Cardiac septum (tissue), 1 donor: Measurements from ENCODE around the gene CHRM5. TPM values are rescaled to one million over a fixed set of nuclear protein-coding genes. Genes with fewer than 3 reads are reported as not detected.
"Not testable (repeated sequence)": the region's sequence is repeated elsewhere in the genome, so short reads cannot be mapped to it uniquely, and the experiment has no call there.

Source experiments
- DNase-seq: peaks from one replicate; pipeline ENCODE4 v3.0.0-alpha.2; 2020; ENCODE audit warnings: low spot score
- intact Hi-C: fragments of 100-400 bp; cut with DNase I; formaldehyde crosslinking; loops from one replicate; pipeline ENCODE4 v1.14.0; 2022
- total RNA-seq: library from RNA; stranded (reverse); fragmentation: NEBNext Ultra II Directional; extraction: Animal tissue kit (Norgen Biotek cat#: 25700); gene quantifications from one replicate; pipeline ENCODE4 v1.2.1, GENCODE V29; 2021
- donor health status: DM: no; HTN: no; CAD: no.

The CHRM5 gene
- total RNA-seq, 1 donor from 2014 or later, result not detected

GRCh38 chr15:34031987-34032760 is 63.9 kb downstream of the CHRM5 start:
- intact Hi-C loops, result no loop called here
- DNase-seq, result no peak

- intact Hi-C loops, result loop anchor here (2.0 kb wide), 1 partner anchor 65 kb away; the partner anchor contains the start of gene PGBD4
- peak; percentile 89 for DNase-seq
These were observed 70.0 kb downstream of the CHRM5 start for GRCh38 chr15:34038023-34038870.

DNA sequence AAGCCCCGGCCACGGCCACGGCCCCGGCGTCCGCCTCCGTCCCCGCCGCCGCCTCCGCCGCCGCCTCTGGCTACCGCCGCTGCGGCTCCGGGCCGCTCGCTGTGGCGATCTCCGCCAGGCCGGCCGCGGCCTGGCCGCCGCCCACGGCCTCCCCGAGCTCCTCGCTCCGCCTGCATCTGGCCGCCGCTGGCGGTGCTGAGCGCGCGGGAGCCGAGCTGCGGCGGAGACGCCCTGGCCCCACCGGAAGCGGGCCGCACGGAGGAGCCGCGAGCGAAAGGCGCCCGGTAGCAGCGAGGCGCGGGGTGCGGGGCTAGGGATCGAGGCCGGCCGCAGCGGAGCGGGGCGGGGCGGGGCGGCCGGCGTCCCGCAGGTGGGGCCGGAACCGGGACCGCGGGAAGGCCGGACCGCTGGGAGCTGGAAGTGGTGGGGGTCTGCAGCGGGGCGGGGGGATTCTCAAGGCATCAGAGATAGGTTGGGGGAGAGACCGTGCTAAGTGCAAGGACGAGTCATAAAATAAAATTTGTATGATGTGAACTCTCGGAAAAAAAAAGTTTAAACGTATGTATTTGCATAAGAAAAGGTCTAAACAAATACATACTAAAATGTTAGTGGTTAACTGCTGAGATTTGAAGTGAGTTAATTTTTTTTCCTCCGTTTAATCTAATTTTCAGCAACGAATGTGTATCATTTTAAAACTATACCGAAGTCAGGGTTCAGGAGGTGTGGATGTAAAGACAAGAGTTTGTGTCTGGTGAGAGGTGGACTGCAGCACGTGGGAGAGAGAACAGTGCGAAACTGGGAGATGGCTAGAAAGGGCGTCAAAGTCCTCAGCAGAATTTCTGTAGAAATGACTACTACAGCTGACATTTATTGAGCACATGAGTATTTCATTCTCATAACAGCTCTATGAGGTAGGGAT is 70.8 kb downstream of the CHRM5 start, which contains the start of gene AVEN:
Gene AVEN, minus strand, starts transcription at position 334 of the 919 bp plus-strand sequence. Its CDS starts 158 bp downstream, at position 176.
- intact Hi-C loops, result loop anchor here (2.0 kb wide), 1 partner anchor 64 kb away; the partner anchor contains the start of gene PGBD4
- DNase-seq, result no peak

DNA sequence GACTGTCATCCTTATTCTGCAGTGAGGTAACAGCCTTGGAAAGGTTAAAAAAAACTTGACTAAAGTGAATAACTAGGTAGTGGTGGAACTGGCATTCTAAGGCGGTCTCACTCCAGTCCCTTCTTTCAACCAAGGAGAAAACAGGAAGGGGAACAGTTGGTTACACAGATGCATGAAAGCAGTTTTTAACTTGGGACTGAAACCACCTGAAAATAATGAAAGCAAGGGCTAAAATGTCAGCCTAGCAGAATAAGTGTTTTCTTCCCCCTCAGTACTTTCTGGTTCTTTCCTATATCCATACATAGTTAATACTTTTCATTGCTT is 71.5 kb downstream of the CHRM5 start:
- intact Hi-C loops, result loop anchor here (2.0 kb wide), 1 partner anchor 63 kb away; the partner anchor contains the start of gene PGBD4
- DNase-seq, result no peak

- no peak for DNase-seq
- intact Hi-C loops, result no loop called here
These were observed 75.1 kb downstream of the CHRM5 start for GRCh38 chr15:34043391-34043790.

- DNase-seq, result no peak
- intact Hi-C loops, result no loop called here
These were observed 75.5 kb downstream of the CHRM5 start for GRCh38 chr15:34043813-34044212.

- intact Hi-C loops, result no loop called here
- DNase-seq, result no peak
These were observed 78.3 kb downstream of the CHRM5 start for GRCh38 chr15:34046471-34047145.

DNA sequence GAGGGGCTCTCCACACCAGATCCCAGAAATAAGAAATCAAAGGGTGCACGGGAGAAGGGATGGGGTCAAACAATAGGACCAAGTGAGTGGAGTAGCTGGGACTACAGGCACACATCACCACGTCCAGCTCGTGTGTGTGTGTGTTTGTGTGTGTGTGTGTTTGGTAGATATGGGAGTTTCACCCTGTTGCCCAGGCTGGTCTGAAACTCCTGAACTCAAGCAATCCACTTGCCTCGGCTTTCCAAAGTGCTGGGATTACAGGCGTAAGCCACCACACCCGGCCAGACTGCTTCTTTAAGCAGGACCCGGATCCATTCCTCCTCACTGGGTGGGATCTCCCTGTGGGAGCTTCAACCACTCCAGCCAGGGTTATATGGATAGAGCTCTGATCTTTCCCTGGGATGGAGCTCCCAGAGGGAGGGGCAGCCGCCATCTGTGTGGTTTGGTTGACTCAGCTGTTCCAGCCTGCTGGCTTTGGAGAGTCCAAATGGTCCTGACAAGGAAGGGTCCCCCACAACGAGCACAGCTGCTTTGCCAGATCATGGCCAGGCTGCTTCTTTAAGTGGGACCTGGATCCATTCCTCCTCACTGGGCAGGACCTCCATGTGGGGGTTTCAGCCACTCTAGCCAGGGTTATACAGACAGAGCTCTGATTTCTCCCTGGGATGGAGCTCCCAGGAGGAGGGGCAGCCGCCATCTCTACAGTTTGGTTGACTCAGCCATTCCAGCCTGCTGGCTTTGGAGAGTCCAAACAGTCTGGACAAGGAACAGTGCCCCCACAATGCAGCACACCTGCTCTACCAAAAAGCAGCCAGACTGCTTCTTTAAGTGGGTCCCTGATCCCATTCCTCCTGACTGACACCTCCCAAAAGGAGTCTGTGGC is 79.8 kb downstream of the CHRM5 start:
- intact Hi-C loops, result no loop called here
- DNase-seq, result no peak

DNA sequence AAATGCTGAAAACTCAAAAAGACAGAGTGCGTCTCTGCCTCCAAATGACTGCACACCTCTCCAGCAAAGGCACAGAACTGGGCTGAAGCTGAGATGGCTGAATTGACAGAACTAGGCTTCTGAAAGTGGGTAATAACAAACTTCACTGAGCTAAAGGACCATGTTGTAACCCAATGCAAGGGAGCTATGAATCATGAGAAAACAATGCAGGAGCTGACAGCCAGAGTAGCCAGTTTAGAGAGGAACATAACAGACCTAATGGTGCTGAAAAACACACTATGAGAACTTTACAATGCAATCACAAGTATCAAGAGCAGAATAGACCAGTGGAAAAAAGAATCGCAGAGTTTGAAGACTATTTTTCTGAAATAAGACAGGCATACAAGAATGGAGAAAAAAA is 80.8 kb downstream of the CHRM5 start:
- DNase-seq, result no peak
- intact Hi-C loops, result no loop called here

GRCh38 chr15:34050385-34050784 is 82.1 kb downstream of the CHRM5 start:
- DNase-seq, intact Hi-C loops: not testable (repeated sequence)

DNA sequence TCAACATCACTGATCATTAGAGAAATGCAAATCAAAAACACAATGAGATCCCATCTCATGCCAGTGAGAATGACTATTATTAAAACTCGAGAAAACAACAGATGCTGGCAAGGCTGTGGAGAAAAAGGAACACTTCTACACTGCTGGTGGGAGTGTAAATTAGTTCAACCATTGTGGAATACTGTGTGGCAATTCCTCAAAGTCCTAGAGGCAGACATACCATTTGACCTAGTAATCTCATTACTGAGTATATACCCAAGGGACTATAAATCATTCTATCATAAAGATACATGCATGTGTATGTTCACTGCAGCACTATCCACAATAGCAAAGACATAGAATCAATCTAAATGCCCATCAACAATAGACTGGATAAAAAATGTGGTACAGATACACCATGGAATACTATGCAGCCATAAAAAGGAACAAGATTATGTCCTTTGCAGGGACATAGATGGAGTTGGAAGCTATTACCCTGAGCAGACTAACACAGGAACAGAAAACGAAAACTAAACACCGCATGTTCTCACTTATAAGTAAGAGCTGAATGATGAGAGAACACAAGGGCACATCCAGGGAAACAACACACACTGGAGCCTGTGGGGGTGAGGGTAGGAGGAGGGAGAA is 85.9 kb downstream of the CHRM5 start:
- DNase-seq, result no peak
- intact Hi-C loops, result no loop called here

DNA sequence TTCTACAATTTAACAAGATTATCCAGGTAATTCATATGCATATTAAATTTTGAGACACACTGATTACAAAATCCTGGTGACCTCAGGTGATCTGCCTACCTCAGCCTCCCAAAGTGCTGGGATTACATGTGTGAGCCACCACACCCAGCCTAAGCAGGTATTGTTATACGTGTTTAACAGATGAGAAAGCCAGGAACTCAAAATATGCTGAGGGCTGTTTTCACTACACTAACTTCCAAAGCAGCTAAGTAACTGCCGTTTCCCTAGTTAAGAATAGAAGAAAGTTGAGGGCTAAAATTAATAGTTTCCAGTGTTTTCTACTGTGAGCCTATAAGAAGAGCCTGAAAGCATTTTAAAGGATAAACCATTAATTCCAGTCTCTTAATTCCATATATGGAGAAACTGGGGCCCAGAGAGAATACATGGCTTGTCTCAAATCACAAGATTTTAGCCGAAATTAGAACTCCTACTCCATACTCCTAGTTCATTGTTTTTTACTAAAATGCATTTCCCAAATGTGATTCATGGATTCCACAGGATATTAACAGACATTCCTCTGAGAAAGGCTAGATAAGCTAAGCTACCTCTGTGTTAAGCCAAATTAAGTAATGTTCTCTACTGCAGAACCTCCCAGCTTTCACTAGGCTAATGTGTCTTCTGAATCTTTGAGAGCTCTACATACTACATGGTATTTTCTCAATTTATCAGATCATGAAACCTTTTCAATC is 87.7 kb downstream of the CHRM5 start:
- intact Hi-C loops, result no loop called here
- DNase-seq, result no peak

GRCh38 chr15:34056911-34057310 is 88.6 kb downstream of the CHRM5 start:
- intact Hi-C loops, result no loop called here
- DNase-seq, result no peak

- intact Hi-C loops, result no loop called here
- DNase-seq, result no peak
These were observed 91.2 kb downstream of the CHRM5 start for GRCh38 chr15:34059476-34059875.

DNA sequence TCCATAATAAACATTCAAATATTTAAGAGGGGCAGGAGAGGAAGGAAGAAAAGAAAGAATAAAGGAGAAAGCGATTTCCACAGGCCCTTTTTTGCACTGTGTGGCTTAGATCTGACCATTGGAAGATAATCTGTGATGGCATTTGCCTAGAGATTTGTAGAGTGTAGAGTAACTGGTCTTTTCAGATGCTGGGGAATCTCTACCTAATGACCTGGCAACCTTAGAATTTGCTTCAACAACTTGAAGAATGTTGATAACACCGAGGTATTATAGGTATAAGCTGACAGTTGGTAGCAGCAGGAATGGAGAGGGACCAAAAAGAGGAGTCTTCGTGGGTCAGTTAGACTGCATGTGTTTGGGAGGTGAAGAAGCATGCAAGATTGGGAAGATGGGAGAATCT is 91.6 kb downstream of the CHRM5 start:
- no peak for DNase-seq
- intact Hi-C loops, result no loop called here

DNA sequence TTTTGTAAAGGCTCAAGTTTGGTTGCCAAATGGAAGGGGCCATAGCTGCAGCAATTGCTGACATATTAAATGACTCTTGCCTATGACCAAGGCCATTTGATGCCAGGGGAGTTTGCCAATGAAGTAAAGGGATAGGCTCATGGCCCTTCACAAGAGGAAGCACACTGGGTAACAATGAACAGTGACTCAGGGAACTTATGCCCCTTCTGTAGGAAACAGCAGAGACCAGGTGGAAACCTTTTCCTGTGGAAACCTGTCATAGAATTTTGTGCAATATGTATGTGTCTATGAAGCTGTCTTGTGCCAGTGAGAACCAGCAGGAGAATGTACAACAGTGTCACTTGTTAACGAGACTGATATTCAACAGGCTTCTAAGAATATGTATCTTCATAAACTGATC is 96.1 kb downstream of the CHRM5 start:
- intact Hi-C loops, result no loop called here
- DNase-seq, result no peak

DNA sequence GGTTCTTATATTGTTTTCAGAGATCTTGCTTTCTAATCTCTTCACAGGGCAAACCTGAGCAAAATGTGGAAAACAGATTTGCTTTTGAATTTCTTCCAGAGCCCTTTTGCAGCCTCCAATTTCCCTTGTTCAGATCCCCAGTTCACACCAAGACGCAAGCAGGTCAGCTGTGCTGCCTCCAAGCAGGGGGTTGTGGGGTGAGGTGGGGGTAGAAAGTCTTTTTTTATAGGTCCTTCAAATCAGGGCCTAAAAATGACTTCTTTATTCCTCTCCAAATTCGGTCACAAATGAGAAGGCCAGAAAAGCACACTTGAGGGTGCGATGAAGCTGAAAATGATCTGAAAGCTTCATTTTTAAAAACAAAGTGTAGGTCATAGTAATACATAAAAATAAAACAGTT is 97.0 kb downstream of the CHRM5 start:
- intact Hi-C loops, result no loop called here
- no peak for DNase-seq
